SU-DHL-6 (cell line): Measurements from ENCODE around the gene ADIPOQ.
"Not testable (repeated sequence)": the region's sequence is repeated elsewhere in the genome, so short reads cannot be mapped to it uniquely, and the experiment has no call there.

ENCODE experiments used
- H2AFZ ChIP-seq: fragments of 200-600 bp; sonication (generic); 2 replicates; pipeline ENCODE4 v1.6.1; 2014; ENCODE audit warnings: low read depth, mild to moderate bottlenecking, moderate library complexity, mixed read lengths, antibody characterized with exemption, low read length; ENCODE audit not compliant: severe bottlenecking
- H3F3A ChIP-seq: fragments of 200-600 bp; shearing (Covaris generic); 2 replicates; pipeline ENCODE4 v1.6.0; 2016; ENCODE audit warnings: antibody characterized with exemption, mild to moderate bottlenecking; ENCODE audit not compliant: insufficient read depth
- H3K27ac ChIP-seq: fragments of 200-600 bp; sonication (generic); 2 replicates; pipeline ENCODE4 v1.5.1; 2016; ENCODE audit warnings: low read depth, mild to moderate bottlenecking, low read length, moderate library complexity, mixed read lengths
- H3K27me3 ChIP-seq: fragments of 200-600 bp; sonication (generic), shearing (Covaris generic); 2 replicates; pipeline ENCODE4 v1.6.0; 2014; ENCODE audit warnings: mild to moderate bottlenecking, low read length
- H3K36me3 ChIP-seq: fragments of 200-600 bp; sonication (generic); 2 replicates; pipeline ENCODE4 v1.6.1; 2014; ENCODE audit warnings: mild to moderate bottlenecking, low read length, mixed read lengths
- H3K4me2 ChIP-seq: fragments of 300-600, 200-600 bp; shearing (Covaris generic), sonication (generic); 2 replicates; pipeline ENCODE4 v1.6.0; 2014; ENCODE audit warnings: low read length, low read depth, mild to moderate bottlenecking; ENCODE audit not compliant: poor library complexity, severe bottlenecking
- H3K4me3 ChIP-seq: fragments of 200-600 bp; sonication (generic); 2 replicates; pipeline ENCODE4 v1.5.1; 2014; ENCODE audit warnings: antibody characterized with exemption, low read length, mild to moderate bottlenecking, mixed read lengths; ENCODE audit not compliant: insufficient read depth, poor library complexity, severe bottlenecking
- H3K79me2 ChIP-seq: fragments of 200-600 bp; sonication (generic); 2 replicates; pipeline ENCODE4 v1.6.1; 2014; ENCODE audit warnings: mild to moderate bottlenecking, low read length, moderate library complexity; ENCODE audit not compliant: insufficient read depth
- H3K9ac ChIP-seq: fragments of 200-600 bp; sonication (generic); 2 replicates; pipeline ENCODE4 v1.7.0; 2014; ENCODE audit warnings: mild to moderate bottlenecking, low read length
- H3K9me2 ChIP-seq: fragments of 200-600 bp; sonication (generic); replicated peaks from 2 replicates; pipeline ENCODE4 v1.6.1; 2014; ENCODE audit warnings: low read length; ENCODE audit not compliant: insufficient read depth
- H3K9me3 ChIP-seq: fragments of 200-600 bp; sonication (generic); 2 replicates; pipeline ENCODE4 v1.6.1; 2014; ENCODE audit warnings: low read length, mixed read lengths; ENCODE audit not compliant: insufficient read depth
- H4K20me1 ChIP-seq: fragments of 200-600 bp; sonication (generic); 2 replicates; pipeline ENCODE4 v1.6.1; 2014; ENCODE audit warnings: low read depth, mild to moderate bottlenecking, antibody characterized with exemption, low read length, moderate library complexity, mixed read lengths
- EZH2phosphoT487 ChIP-seq: fragments of 200-600 bp; sonication (generic), shearing (Covaris generic); conservative IDR thresholded peaks from 2 replicates; pipeline ENCODE4 v1.6.1; 2018; ENCODE audit warnings: mild to moderate bottlenecking, antibody characterized with exemption, low read length, moderate library complexity, mixed read lengths
- TF ChIP-seq, protein P1 (sequence below): fragments of 200-600 bp; sonication (generic); IDR thresholded peaks from one replicate; pipeline ENCODE4 v1.5.1; 2017; ENCODE audit warnings: antibody characterized with exemption, mild to moderate bottlenecking, low read length, moderate library complexity; ENCODE audit not compliant: insufficient read depth, poor library complexity, severe bottlenecking

The ADIPOQ gene

GRCh38 chr3:186886202-186886981 lies 43.9 kb downstream of the ADIPOQ start:
- H3K27ac ChIP-seq: no peak overlapping the region
- TF ChIP-seq, protein P1, sequence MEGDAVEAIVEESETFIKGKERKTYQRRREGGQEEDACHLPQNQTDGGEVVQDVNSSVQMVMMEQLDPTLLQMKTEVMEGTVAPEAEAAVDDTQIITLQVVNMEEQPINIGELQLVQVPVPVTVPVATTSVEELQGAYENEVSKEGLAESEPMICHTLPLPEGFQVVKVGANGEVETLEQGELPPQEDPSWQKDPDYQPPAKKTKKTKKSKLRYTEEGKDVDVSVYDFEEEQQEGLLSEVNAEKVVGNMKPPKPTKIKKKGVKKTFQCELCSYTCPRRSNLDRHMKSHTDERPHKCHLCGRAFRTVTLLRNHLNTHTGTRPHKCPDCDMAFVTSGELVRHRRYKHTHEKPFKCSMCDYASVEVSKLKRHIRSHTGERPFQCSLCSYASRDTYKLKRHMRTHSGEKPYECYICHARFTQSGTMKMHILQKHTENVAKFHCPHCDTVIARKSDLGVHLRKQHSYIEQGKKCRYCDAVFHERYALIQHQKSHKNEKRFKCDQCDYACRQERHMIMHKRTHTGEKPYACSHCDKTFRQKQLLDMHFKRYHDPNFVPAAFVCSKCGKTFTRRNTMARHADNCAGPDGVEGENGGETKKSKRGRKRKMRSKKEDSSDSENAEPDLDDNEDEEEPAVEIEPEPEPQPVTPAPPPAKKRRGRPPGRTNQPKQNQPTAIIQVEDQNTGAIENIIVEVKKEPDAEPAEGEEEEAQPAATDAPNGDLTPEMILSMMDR: no peak
- TF ChIP-seq EZH2phosphoT487: no peak
- no peaks in the 10 kb centered on the region for H3K36me3 ChIP-seq

DNA sequence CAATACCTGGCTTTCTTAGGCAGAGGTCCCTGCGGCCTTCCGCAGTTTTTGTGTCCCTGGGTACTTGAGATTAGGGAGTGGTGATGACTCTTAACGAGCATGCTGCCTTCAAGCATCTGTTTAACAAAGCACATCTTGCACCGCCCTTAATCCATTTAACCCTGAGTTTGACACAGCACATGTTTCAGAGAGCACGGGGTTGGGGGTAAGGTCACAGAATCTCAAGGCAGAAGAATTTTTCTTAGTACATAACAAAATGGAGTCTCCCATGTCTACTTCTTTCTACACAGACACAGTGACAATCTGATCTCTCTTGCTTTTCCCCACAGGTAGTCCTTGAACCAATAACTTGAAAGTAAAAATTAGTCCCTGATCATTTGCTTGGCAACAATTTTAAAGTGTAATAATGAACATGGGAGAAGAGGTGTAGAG lies 45.0 kb downstream of the ADIPOQ start:
- H3K27ac ChIP-seq, H3K4me2 ChIP-seq: not testable (repeated sequence)

More at GRCh38 chr3:186886202-186886981, 43.9 kb downstream of the ADIPOQ start:
- H3K79me2 ChIP-seq: no peaks in the 10 kb centered on the region
- H4K20me1 ChIP-seq: no peaks in the 10 kb centered on the region
- no peaks in the 10 kb centered on the region for H3K9me2 ChIP-seq
- H3K4me2 ChIP-seq: no peak overlapping the region
- no peak overlapping the region for H3K9ac ChIP-seq
- H3K4me3 ChIP-seq: no peak overlapping the region
- H2AFZ ChIP-seq: no peak overlapping the region
- H3F3A ChIP-seq: no peaks in the 10 kb centered on the region
- no peaks in the 10 kb centered on the region for H3K27me3 ChIP-seq
- no peaks in the 10 kb centered on the region for H3K9me3 ChIP-seq

DNA sequence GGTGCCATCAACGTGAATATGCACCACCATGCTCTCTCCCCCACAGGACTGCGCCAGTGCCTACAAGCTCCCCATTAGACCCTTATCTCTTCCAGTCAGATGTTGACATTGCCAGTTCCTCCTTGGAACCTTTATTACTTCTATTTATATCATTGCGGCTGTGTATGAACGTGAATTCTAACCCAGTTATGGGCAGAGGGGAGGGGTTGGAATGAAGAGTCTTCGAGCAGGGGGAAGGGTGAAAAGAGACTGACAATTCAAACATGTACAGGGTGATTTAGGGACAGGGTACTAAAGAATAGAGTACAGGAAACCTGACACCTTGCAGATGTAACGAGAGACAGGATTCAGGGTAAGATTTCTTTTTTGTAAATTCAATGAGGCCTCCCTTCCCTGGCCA lies 46.1 kb downstream of the ADIPOQ start:
- no peaks in the 10 kb centered on the region for H4K20me1 ChIP-seq
- no peaks in the 10 kb centered on the region for H3K9me3 ChIP-seq
- no peak overlapping the region for H3K4me2 ChIP-seq
- no peaks in the 10 kb centered on the region for H3K36me3 ChIP-seq
- no peaks in the 10 kb centered on the region for H3K79me2 ChIP-seq
- H3K27ac ChIP-seq: no peak overlapping the region
- no peak overlapping the region for H3K9ac ChIP-seq
- H3K27me3 ChIP-seq: no peaks in the 10 kb centered on the region
- no peaks in the 10 kb centered on the region for H3K9me2 ChIP-seq
- H3F3A ChIP-seq: no peaks in the 10 kb centered on the region
- no peak overlapping the region for H2AFZ ChIP-seq
- H3K4me3 ChIP-seq: no peak overlapping the region
- TF ChIP-seq EZH2phosphoT487: no peak
- TF ChIP-seq, protein P1: no peak

More for the DNA sequence above, 45.0 kb downstream of the ADIPOQ start:
- H3K27me3 ChIP-seq, H2AFZ ChIP-seq, H3K9me3 ChIP-seq, H3K79me2 ChIP-seq, H4K20me1 ChIP-seq, H3K9ac ChIP-seq, H3K4me3 ChIP-seq, H3F3A ChIP-seq, H3K36me3 ChIP-seq, H3K9me2 ChIP-seq: not testable (repeated sequence)

DNA sequence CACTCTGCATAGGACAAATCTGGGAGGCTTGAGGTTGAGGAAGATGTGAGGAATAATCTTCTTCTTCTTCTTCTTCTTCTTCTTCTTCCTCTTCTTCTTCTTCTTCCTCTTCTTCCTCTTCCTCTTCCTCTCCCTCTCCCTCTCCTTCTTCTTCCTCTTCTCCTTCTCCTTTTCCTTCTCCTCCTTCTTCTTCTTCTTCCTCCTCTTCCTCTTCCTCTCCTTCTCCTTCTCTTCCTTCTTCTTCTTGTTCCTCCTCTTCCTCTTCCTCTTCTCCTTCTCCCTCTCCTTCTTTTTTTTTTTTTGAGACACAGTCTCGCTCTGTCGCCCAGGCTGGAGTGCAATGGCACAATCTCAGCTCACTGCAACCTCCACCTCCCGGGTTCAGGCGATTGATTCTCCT lies 47.2 kb downstream of the ADIPOQ start:
- H3K9me3 ChIP-seq, H3F3A ChIP-seq, H3K27ac ChIP-seq, H3K4me2 ChIP-seq, H3K79me2 ChIP-seq, H3K4me3 ChIP-seq, H4K20me1 ChIP-seq, H2AFZ ChIP-seq, H3K9ac ChIP-seq, H3K36me3 ChIP-seq, H3K27me3 ChIP-seq, H3K9me2 ChIP-seq: not testable (repeated sequence)
